Measurements from ENCODE around the gene NFATC1. TPM values are rescaled to one million over a fixed set of nuclear protein-coding genes. Genes with fewer than 3 reads are reported as not detected.

The NFATC1 gene
- total RNA-seq, 1 donor from 2014 or later, result 5.6 TPM

GRCh38 chr18:79447703-79448367 lies 52.1 kb downstream of the NFATC1 start:
- TF ChIP-seq, protein P1, sequence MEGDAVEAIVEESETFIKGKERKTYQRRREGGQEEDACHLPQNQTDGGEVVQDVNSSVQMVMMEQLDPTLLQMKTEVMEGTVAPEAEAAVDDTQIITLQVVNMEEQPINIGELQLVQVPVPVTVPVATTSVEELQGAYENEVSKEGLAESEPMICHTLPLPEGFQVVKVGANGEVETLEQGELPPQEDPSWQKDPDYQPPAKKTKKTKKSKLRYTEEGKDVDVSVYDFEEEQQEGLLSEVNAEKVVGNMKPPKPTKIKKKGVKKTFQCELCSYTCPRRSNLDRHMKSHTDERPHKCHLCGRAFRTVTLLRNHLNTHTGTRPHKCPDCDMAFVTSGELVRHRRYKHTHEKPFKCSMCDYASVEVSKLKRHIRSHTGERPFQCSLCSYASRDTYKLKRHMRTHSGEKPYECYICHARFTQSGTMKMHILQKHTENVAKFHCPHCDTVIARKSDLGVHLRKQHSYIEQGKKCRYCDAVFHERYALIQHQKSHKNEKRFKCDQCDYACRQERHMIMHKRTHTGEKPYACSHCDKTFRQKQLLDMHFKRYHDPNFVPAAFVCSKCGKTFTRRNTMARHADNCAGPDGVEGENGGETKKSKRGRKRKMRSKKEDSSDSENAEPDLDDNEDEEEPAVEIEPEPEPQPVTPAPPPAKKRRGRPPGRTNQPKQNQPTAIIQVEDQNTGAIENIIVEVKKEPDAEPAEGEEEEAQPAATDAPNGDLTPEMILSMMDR (IDR thresholded peaks at IDR 0.05; ENCODE audit: unreplicated experiment), result no peak

DNA sequence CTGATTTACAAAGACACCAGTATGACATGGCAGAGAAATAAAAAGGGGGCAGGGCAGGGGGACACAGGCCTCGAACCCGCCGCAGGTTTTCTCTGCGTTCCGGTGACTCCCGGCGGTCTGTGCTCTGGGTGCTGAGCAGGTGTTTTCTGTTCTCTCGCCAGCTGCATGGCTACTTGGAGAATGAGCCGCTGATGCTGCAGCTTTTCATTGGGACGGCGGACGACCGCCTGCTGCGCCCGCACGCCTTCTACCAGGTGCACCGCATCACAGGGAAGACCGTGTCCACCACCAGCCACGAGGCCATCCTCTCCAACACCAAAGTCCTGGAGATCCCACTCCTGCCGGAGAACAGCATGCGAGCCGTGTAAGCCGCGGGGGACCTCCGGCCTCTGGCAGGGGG lies 52.9 kb downstream of the NFATC1 start:
- Mint-ChIP-seq H3K27me3 (no peaks in the 10 kb centered on the region), H3K27ac (no peak overlapping the region), H3K4me3 (ENCODE audit: low read depth) (no peak overlapping the region), H3K9me3 (ENCODE audit: low read depth) (no peaks in the 10 kb centered on the region), H3K36me3 (ENCODE audit: insufficient read depth) (no peaks in the 10 kb centered on the region), H3K4me1 (ENCODE audit: low read depth) (peaks cover 6% of the 10 kb centered on the region)
- TF ChIP-seq, protein P1 (IDR thresholded peaks at IDR 0.05; ENCODE audit: unreplicated experiment), result no peak
- DNase-seq (ENCODE audit: low spot score, unreplicated experiment), result no peak

More at GRCh38 chr18:79447703-79448367, 52.1 kb downstream of the NFATC1 start:
- H3K27me3 Mint-ChIP-seq, result no peaks in the 10 kb centered on the region
- H3K27ac Mint-ChIP-seq, result no peak overlapping the region
- H3K4me3 Mint-ChIP-seq (ENCODE audit: low read depth), result no peak overlapping the region
- no peaks in the 10 kb centered on the region for H3K9me3 Mint-ChIP-seq (ENCODE audit: low read depth)
- no peaks in the 10 kb centered on the region for H3K36me3 Mint-ChIP-seq (ENCODE audit: insufficient read depth)
- no peak for DNase-seq (ENCODE audit: low spot score, unreplicated experiment)
- peaks cover 6% of the 10 kb centered on the region for H3K4me1 Mint-ChIP-seq (ENCODE audit: low read depth)

- no peaks in the 10 kb centered on the region for H3K9me3 Mint-ChIP-seq (ENCODE audit: low read depth)
- TF ChIP-seq, protein P1 (IDR thresholded peaks at IDR 0.05; ENCODE audit: unreplicated experiment), result no peak
- H3K4me3 Mint-ChIP-seq (ENCODE audit: low read depth), result no peak overlapping the region
- no peak for DNase-seq (ENCODE audit: low spot score, unreplicated experiment)
- H3K27ac Mint-ChIP-seq, result no peak overlapping the region
- H3K27me3 Mint-ChIP-seq, result no peaks in the 10 kb centered on the region
- H3K4me1 Mint-ChIP-seq (ENCODE audit: low read depth), result peaks cover 6% of the 10 kb centered on the region
- no peaks in the 10 kb centered on the region for H3K36me3 Mint-ChIP-seq (ENCODE audit: insufficient read depth)
Observed at GRCh38 chr18:79449551-79450288, 54.0 kb downstream of the NFATC1 start.

DNA sequence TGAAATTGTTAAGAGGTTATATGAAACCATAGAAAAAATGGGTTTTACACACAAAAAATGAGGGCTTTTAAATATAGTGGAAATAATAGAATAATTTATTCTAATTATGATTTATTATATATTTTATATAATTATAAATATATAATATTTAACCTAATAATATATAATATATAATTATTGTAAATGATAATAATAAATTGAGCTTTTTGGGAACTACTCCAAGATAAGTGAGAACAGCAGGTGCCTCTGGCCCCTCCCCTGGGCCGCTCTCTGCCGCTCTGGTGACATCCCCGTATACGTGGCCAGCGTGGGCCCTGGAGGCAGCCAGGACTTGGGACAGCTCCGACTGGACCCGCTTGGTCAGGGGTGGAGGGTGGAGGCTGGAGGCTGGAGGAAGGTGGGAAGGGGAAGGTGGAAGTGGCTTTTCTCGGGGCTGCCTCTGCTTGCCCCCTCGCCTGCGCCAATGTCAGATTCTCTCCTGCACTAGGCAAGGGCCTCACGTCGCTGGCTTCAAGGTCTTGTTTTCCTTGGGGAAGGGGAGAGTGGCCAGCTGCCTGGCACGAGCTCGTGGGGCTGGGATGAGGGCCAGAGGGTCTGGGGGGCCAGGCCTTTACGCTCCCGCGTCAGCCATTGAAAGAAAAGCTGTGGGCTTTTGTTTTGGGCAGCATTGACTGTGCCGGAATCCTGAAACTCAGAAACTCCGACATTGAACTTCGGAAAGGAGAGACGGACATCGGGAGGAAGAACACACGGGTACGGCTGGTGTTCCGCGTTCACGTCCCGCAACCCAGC lies 54.8 kb downstream of the NFATC1 start:
- Mint-ChIP-seq H3K36me3 (ENCODE audit: insufficient read depth) (no peaks in the 10 kb centered on the region), H3K27ac (no peak overlapping the region), H3K27me3 (no peaks in the 10 kb centered on the region), H3K4me3 (ENCODE audit: low read depth) (no peak overlapping the region), H3K9me3 (ENCODE audit: low read depth) (no peaks in the 10 kb centered on the region), H3K4me1 (ENCODE audit: low read depth) (peaks cover 6% of the 10 kb centered on the region)
- no peak for DNase-seq (ENCODE audit: low spot score, unreplicated experiment)
- TF ChIP-seq, protein P1 (IDR thresholded peaks at IDR 0.05; ENCODE audit: unreplicated experiment), result no peak

All from progenitor cell of endocrine pancreas (in vitro differentiated cells).